SU-DHL-6 (cell line): Measurements from ENCODE around the gene ARL10.

ENCODE experiments used
- CTCF ChIP-seq: fragments of 200-600 bp; sonication (generic); IDR thresholded peaks from one replicate; pipeline ENCODE4 v1.5.1; 2017; ENCODE audit warnings: antibody characterized with exemption, mild to moderate bottlenecking, low read length, moderate library complexity; ENCODE audit not compliant: insufficient read depth, poor library complexity, severe bottlenecking
- EZH2phosphoT487 ChIP-seq: fragments of 200-600 bp; sonication (generic), shearing (Covaris generic); conservative IDR thresholded peaks from 2 replicates; pipeline ENCODE4 v1.6.1; 2018; ENCODE audit warnings: mild to moderate bottlenecking, antibody characterized with exemption, low read length, moderate library complexity, mixed read lengths

GRCh38 chr5:176360894-176361436 lies 4.3 kb upstream of the ARL10 start:
- TF ChIP-seq CTCF (no peak), EZH2phosphoT487 (no peak)
